ENCODE measurements around the gene ZNF157. TPM values are rescaled to one million over a fixed set of nuclear protein-coding genes. Genes with fewer than 3 reads are reported as not detected.

The ZNF157 gene
- total and polyA plus RNA-seq, 10 of the 15 experiments (the other 5 are each of a cell fraction or from before 2014, with no cell fraction given), result 0.05 to 0.18 (median 0.12) TPM; not detected in 4

- Histone ChIP-seq H3K9ac (ENCODE audit: control insufficient read depth, insufficient read depth, low read length) (no peak overlapping the region), H3K4me1 (ENCODE audit: control insufficient read depth, insufficient read depth, low read length) (no peaks in the 10 kb centered on the region), H3K27ac (ENCODE audit: control insufficient read depth, insufficient read depth) (no peak overlapping the region), H4K20me1 (ENCODE audit: control insufficient read depth, insufficient read depth) (no peaks in the 10 kb centered on the region), H3K4me2 (ENCODE audit: control insufficient read depth, insufficient read depth) (no peak overlapping the region), H3K79me2 (ENCODE audit: control insufficient read depth, insufficient read depth, low read length) (no peaks in the 10 kb centered on the region), H3K9me3 (replicated peaks; ENCODE audit: control insufficient read depth, insufficient read depth, low read length) (peaks cover 27% of the 10 kb centered on the region), H3K36me3 (ENCODE audit: control insufficient read depth in 2 of 2, insufficient read depth in 2 of 2, low read length in 1 of 2) (peaks cover 0 to 5% of the 10 kb centered on the region in 2 experiments; a peak in 2 of 4 replicates), H2AFZ (ENCODE audit: control insufficient read depth, low read depth, low read length) (no peak overlapping the region), H3K4me3 (no peak overlapping the region), H3K27me3 (replicated peaks in 1 of 2; ENCODE audit: control insufficient read depth in 2 of 2, insufficient read depth in 2 of 2, low read length in 1 of 2) (no peaks in the 10 kb centered on the region)
- POLR2A ChIA-PET, result no interaction called here
- no peak for FAIRE-seq
- BruUV-seq (replicated peaks), result TSS peak; percentile 39
- RAD21 ChIA-PET (ENCODE audit: unreplicated experiment), result no interaction called here
- no peak for ATAC-seq
- SMC1A ChIA-PET (ENCODE audit: uncharacterized antibody, unreplicated experiment), result no interaction called here
- CTCF ChIA-PET, result no interaction called here
- WGBS (ENCODE audit: insufficient coverage, insufficient replicate concordance, low lambda C conversion rate, missing lambda C conversion rate), result 66% methylated on average over 6 of the region's 6 CpGs
- intact Hi-C loops (cut with micrococcal nuclease; ENCODE audit: unreplicated experiment) (no loop called here), in situ Hi-C loops (cut with MboI) (no loop called here)
- no peak for DNase-seq (ENCODE audit: low read depth, low spot score)
- TF ChIP-seq BMI1 (IDR thresholded peaks at IDR 0.05; ENCODE audit: borderline replicate concordance), result no peak
- TF ChIP-seq MYB (IDR thresholded peaks at IDR 0.05; ENCODE audit: borderline replicate concordance, low read depth, low read length), result no peak
- no peak for TF ChIP-seq SMC3 (IDR thresholded peaks at IDR 0.05; ENCODE audit: borderline replicate concordance, low read length)
- TF ChIP-seq SUPT20H (IDR thresholded peaks at IDR 0.05; ENCODE audit: borderline replicate concordance, control insufficient read depth, low read depth, low read length), result no peak
- TF ChIP-seq BACH1 (IDR thresholded peaks at IDR 0.05; ENCODE audit: borderline replicate concordance), result no peak
- TF ChIP-seq NR2C2 (IDR thresholded peaks at IDR 0.05; ENCODE audit: borderline replicate concordance, control insufficient read depth, insufficient read length, low read depth), result no peak
- TF ChIP-seq ATF3 (IDR thresholded peaks at IDR 0.05; ENCODE audit: borderline replicate concordance, extremely low read depth, low read depth, low read length), result no peak
- TF ChIP-seq GABPA (IDR thresholded peaks at IDR 0.05; ENCODE audit: low read depth), result no peak
- TF ChIP-seq RCOR1 (conservative IDR thresholded peaks at IDR 0.05; ENCODE audit: low read depth, low read length), result no peak
- TF ChIP-seq SKIL (IDR thresholded peaks at IDR 0.05; ENCODE audit: low read depth, poor library complexity, severe bottlenecking), result no peak
- TF ChIP-seq POLR2AphosphoS5 (IDR thresholded peaks at IDR 0.05; ENCODE audit: low read length), result no peak
- no peak for TF ChIP-seq ZBTB33 (IDR thresholded peaks at IDR 0.05)
- no peak for TF ChIP-seq KAT2A (conservative IDR thresholded peaks at IDR 0.05; ENCODE audit: control insufficient read depth, low read depth, low read length)
- no peak for TF ChIP-seq CBX3 (IDR thresholded peaks at IDR 0.05; ENCODE audit: borderline replicate concordance, low read depth)
- TF ChIP-seq IRF4 (IDR thresholded peaks at IDR 0.05; ENCODE audit: low read depth, low read length), result no peak
- no peak for TF ChIP-seq FOXK2 (IDR thresholded peaks at IDR 0.05)
- no peak for TF ChIP-seq HDAC2 (IDR thresholded peaks at IDR 0.05)
- no peak for TF ChIP-seq SIX5 (IDR thresholded peaks at IDR 0.05; ENCODE audit: low read depth, low read length, severe bottlenecking)
- TF ChIP-seq IKZF1 (conservative IDR thresholded peaks at IDR 0.05), result no peak
These were observed 77.9 kb downstream of the ZNF157 start for GRCh38 chrX:47448165-47448806.
